SK-N-SH (cell line): ENCODE data around the gene TSSK2. TPM values are rescaled to one million over a fixed set of nuclear protein-coding genes. Genes with fewer than 3 reads are reported as not detected.

Experiments used
- CTCF ChIA-PET: fragments of 300-600, 350-600 bp; formaldehyde crosslinking; extraction: SDS; loops from one replicate; lab custom pipeline; 2021; lab: Yijun Ruan, JAX
- POLR2A ChIA-PET: fragments of 350-600 bp; sonication (Branson Sonifier 250); formaldehyde crosslinking; extraction: SDS; loops from one replicate; lab custom pipeline; 2020; ENCODE audit warnings: antibody characterized with exemption, inconsistent platforms; lab: Yijun Ruan, JAX
- DNase-seq: peaks from one replicate; pipeline ENCODE4 v3.0.0; 2012
- H2AFZ ChIP-seq: fragments of 200-600 bp; sonication (generic); 2 replicates; pipeline ENCODE4 v1.8.1; 2016; ENCODE audit warnings: antibody characterized with exemption, mild to moderate bottlenecking, low read depth
- H3F3A ChIP-seq: fragments of 200-600 bp; sonication (generic); replicated peaks from 2 replicates; pipeline ENCODE3; 2016; ENCODE audit warnings: antibody characterized with exemption, mild to moderate bottlenecking; ENCODE audit not compliant: insufficient read depth
- H3K27ac ChIP-seq, 2 experiments: fragments of 200-500 bp in 1 of 2; fragments of 200-600 bp in 1 of 2; sonication (Bioruptor generic) in 1 of 2; sonication (generic), shearing (Covaris generic) in 1 of 2; 2 replicates each; pipeline versions ENCODE4 v1.5.1 to v1.6.1; 2014 to 2016; ENCODE audit warnings: low read depth in 2 of 2, inconsistent platforms in 1 of 2, low read length in 1 of 2, mild to moderate bottlenecking in 1 of 2, mixed read lengths in 1 of 2
- H3K27me3 ChIP-seq: fragments of 200-600 bp; sonication (generic), shearing (Covaris generic); 2 replicates; pipeline ENCODE4 v1.6.1; 2016; ENCODE audit warnings: mixed run types; ENCODE audit not compliant: insufficient read depth
- H3K36me3 ChIP-seq, 2 experiments: fragments of 200-500 bp in 1 of 2; fragments of 200-600 bp in 1 of 2; sonication (Bioruptor generic) in 1 of 2; sonication (generic) in 1 of 2; replicated peaks in 1 of 2; 2 replicates each; pipeline versions ENCODE3 to v1.5.1; 2014 to 2016; ENCODE audit warnings: low read length in 1 of 2, mild to moderate bottlenecking in 1 of 2; ENCODE audit not compliant: insufficient read depth in 2 of 2, control insufficient read depth in 1 of 2
- H3K4me1 ChIP-seq, 2 experiments: fragments of 200-500 bp in 1 of 2; fragments of 200-600 bp in 1 of 2; sonication (Bioruptor generic) in 1 of 2; sonication (generic), shearing (Covaris generic) in 1 of 2; 2 replicates each; pipeline versions ENCODE4 v1.5.1 to v1.6.1; 2014 to 2016; ENCODE audit warnings: low read depth in 1 of 2, low read length in 1 of 2, mixed run types in 1 of 2; ENCODE audit not compliant: insufficient read depth in 2 of 2, control insufficient read depth in 1 of 2
- H3K4me2 ChIP-seq: fragments of 200-600 bp; sonication (generic), shearing (Covaris generic); 2 replicates; pipeline ENCODE4 v1.6.1; 2017; ENCODE audit warnings: mixed run types
- H3K4me3 ChIP-seq, 2 experiments: fragments of 200-500 bp in 1 of 2; fragments of 200-600 bp in 1 of 2; sonication (Bioruptor generic) in 1 of 2; sonication (generic), shearing (Covaris generic) in 1 of 2; 2 replicates each; pipeline versions ENCODE4 v1.5.1 to v1.8.1; 2014 to 2016; ENCODE audit warnings: low read depth in 2 of 2, inconsistent platforms in 1 of 2, low read length in 1 of 2, mild to moderate bottlenecking in 1 of 2, mixed read lengths in 1 of 2, moderate library complexity in 1 of 2
- H3K79me2 ChIP-seq: fragments of 200-600 bp; sonication (generic); 2 replicates; pipeline ENCODE4 v1.8.1; 2017; ENCODE audit warnings: mild to moderate bottlenecking; ENCODE audit not compliant: insufficient read depth
- H3K9ac ChIP-seq: fragments of 200-600 bp; sonication (generic); 2 replicates; pipeline ENCODE4 v1.6.1; 2017; ENCODE audit warnings: mixed run types
- H3K9me2 ChIP-seq: fragments of 200-600 bp; sonication (generic); 2 replicates; pipeline ENCODE4 v1.6.1; 2017; ENCODE audit warnings: mixed run types
- H3K9me3 ChIP-seq: fragments of 200-600 bp; sonication (generic); 2 replicates; pipeline ENCODE4 v1.6.1; 2017; ENCODE audit warnings: mixed run types, mild to moderate bottlenecking, moderate library complexity
- H4K20me1 ChIP-seq: fragments of 200-600 bp; sonication (generic); 2 replicates; pipeline ENCODE4 v1.6.1; 2017; ENCODE audit warnings: mild to moderate bottlenecking, mixed run types; ENCODE audit not compliant: insufficient read depth
- CTCF ChIP-seq: fragments of 200-600 bp; sonication (generic); IDR thresholded peaks from 2 replicates; pipeline ENCODE4 v1.6.1; 2017; ENCODE audit warnings: antibody characterized with exemption, mild to moderate bottlenecking, moderate library complexity
- EP300 ChIP-seq, 2 experiments: IDR thresholded peaks; 2 replicates each; pipeline versions ENCODE4 v1.4.0 to v1.6.1; 2012; ENCODE audit warnings: borderline replicate concordance in 1 of 2, low read depth in 1 of 2, low read length in 1 of 2
- FOXM1 ChIP-seq: IDR thresholded peaks from 2 replicates; pipeline ENCODE4 v1.4.0; 2012; ENCODE audit warnings: low read depth, mild to moderate bottlenecking
- GATA2 ChIP-seq: sonication (generic); formaldehyde crosslinking; IDR thresholded peaks from 2 replicates; pipeline ENCODE4 v1.5.0; 2020; ENCODE audit warnings: mild to moderate bottlenecking, missing genetic modification reagents
- IRF3 ChIP-seq: fragments of 150-350 bp; IDR thresholded peaks from 2 replicates; pipeline ENCODE4 v1.6.1; 2016; ENCODE audit warnings: mild to moderate bottlenecking, low read depth, low read length
- PBX3 ChIP-seq: IDR thresholded peaks from 2 replicates; pipeline ENCODE4; 2012
- POLR2AphosphoS5 ChIP-seq: IDR thresholded peaks from 2 replicates; pipeline ENCODE4 v1.6.1; 2012; ENCODE audit warnings: low read depth, low read length
- RFX5 ChIP-seq: IDR thresholded peaks from 2 replicates; pipeline ENCODE4 v1.6.1; 2012; ENCODE audit warnings: mild to moderate bottlenecking, improper control_type of control experiment, low read length
- USF2 ChIP-seq: fragments of 150-350 bp; IDR thresholded peaks from 2 replicates; pipeline ENCODE4 v1.6.1; 2017; ENCODE audit warnings: antibody characterized with exemption, low read length, low read depth, borderline replicate concordance
- WGBS: methylation state at CpG from one replicate; pipeline ENCODE4 v1.1.6; 2017; ENCODE audit warnings: low lambda C conversion rate; 5-methylcytosine and 5-hydroxymethylcytosine counted together
- polyA plus RNA-seq, 3 experiments: library from polyadenylated mRNA; depleted of rRNA; stranded (reverse); fragments of >200 nt; gene quantifications; 2 replicates each; pipeline ENCODE4 v1.2.3, GENCODE V29; 2012

Gene TSSK2
- polyA plus RNA-seq, 1 of the 3 experiments (the other 2 are of a cell fraction) = not detected

GRCh38 chr22:19137384-19138216 is 6.5 kb downstream of the TSSK2 start:
- Histone ChIP-seq H3K9me2 (no peaks in the 10 kb centered on the region), H3K9ac (no peak overlapping the region), H3K4me3 (no peak overlapping the region), H3K79me2 (peaks cover 8% of the 10 kb centered on the region; the same call in 1 of the 2 replicates), H3K4me1 (no peaks in the 10 kb centered on the region), H3K4me2 (no peak overlapping the region), H3K36me3 (peaks cover 18 to 81% of the 10 kb centered on the region in 2 experiments), H3K27ac (no peak overlapping the region), H3F3A (no peaks in the 10 kb centered on the region), H2AFZ (no peak overlapping the region), H3K9me3 (no peaks in the 10 kb centered on the region), H3K27me3 (no peaks in the 10 kb centered on the region), H4K20me1 (no peaks in the 10 kb centered on the region)
- ChIA-PET CTCF (no interaction called here), POLR2A (no interaction called here)
- WGBS = 91% methylated on average over 5 of the region's 11 CpGs
- DNase-seq = no peak
- TF ChIP-seq IRF3 (no peak), POLR2AphosphoS5 (no peak), PBX3 (no peak), GATA2 (CRISPR knock-in tag) (no peak), USF2 (no peak), CTCF (no peak), RFX5 (no peak), FOXM1 (no peak), EP300 (IDR thresholded peaks at IDR 0.05; ENCODE audit: borderline replicate concordance in 1 of 2, low read depth in 1 of 2, low read length in 1 of 2) (no peak)
